IMR-90 (cell line): Measurements from ENCODE around the gene RFXANK. TPM values are rescaled to one million over a fixed set of nuclear protein-coding genes. Genes with fewer than 3 reads are reported as not detected.

Source experiments
- ATAC-seq: fragments of 200-7000 bp; cut with Tn5 transposase; 2 replicates; pipeline ENCODE4 v1.9.1; 2020; ENCODE audit warnings: low read depth, mild to moderate bottlenecking, moderate library complexity
- BruUV-seq: library from RNA; stranded (reverse); fragments of 400-500 nt; replicated peaks from 2 replicates; lab custom pipeline; 2021; lab: Mats Ljungman, UMichigan
- CTCF ChIA-PET: fragments of 300-600 bp; formaldehyde crosslinking; extraction: SDS; loops from one replicate; lab custom pipeline; 2021; ENCODE audit warnings: antibody characterized with exemption; lab: Yijun Ruan, JAX
- POLR2A ChIA-PET: fragments of 300-600 bp; sonication (Branson Sonifier 250); formaldehyde crosslinking; loops from one replicate; lab custom pipeline; 2022; ENCODE audit warnings: antibody characterized with exemption; ENCODE audit not compliant: unreplicated experiment; lab: Charles Lee
- DNase-seq: peaks from one replicate; pipeline ENCODE4 v3.0.0; 2013
- H2AFZ ChIP-seq: replicated peaks from 2 replicates; pipeline ENCODE3; 2013; ENCODE audit warnings: low read length, mild to moderate bottlenecking; ENCODE audit not compliant: poor library complexity
- H2AK5ac ChIP-seq: 2 replicates; pipeline ENCODE4 v1.6.1; 2013; ENCODE audit warnings: low read depth, low read length, inconsistent platforms
- H2AK9ac ChIP-seq: replicated peaks from 2 replicates; pipeline ENCODE3; 2013; ENCODE audit warnings: mild to moderate bottlenecking, low read depth, low read length, moderate library complexity; ENCODE audit not compliant: poor library complexity
- H2BK120ac ChIP-seq: 2 replicates; pipeline ENCODE4 v1.6.1; 2013; ENCODE audit warnings: low read depth, low read length, inconsistent platforms
- H2BK15ac ChIP-seq: 3 replicates; pipeline ENCODE4 v1.6.1; 2013; ENCODE audit warnings: low read depth, low read length, inconsistent platforms
- H2BK20ac ChIP-seq: 2 replicates; pipeline ENCODE4 v1.6.1; 2013; ENCODE audit warnings: low read depth, mild to moderate bottlenecking, inconsistent platforms, low read length, moderate library complexity
- H2BK5ac ChIP-seq: 2 replicates; pipeline ENCODE4 v1.6.1; 2013; ENCODE audit warnings: mild to moderate bottlenecking, low read depth, low read length, inconsistent platforms; ENCODE audit not compliant: poor library complexity, severe bottlenecking
- H3K14ac ChIP-seq: replicated peaks from 2 replicates; pipeline ENCODE4 v1.6.1; 2013; ENCODE audit warnings: low read depth, low read length, inconsistent platforms
- H3K18ac ChIP-seq: 2 replicates; pipeline ENCODE4 v1.6.1; 2013; ENCODE audit warnings: low read depth, low read length, control low read depth
- H3K23ac ChIP-seq: 2 replicates; pipeline ENCODE4 v1.6.1; 2013; ENCODE audit warnings: low read depth, low read length, inconsistent platforms
- H3K27ac ChIP-seq: 2 replicates; pipeline ENCODE4 v1.5.1; 2013; ENCODE audit warnings: mild to moderate bottlenecking, control low read depth, low read length; ENCODE audit not compliant: insufficient read depth
- H3K27me3 ChIP-seq: 2 replicates; pipeline ENCODE4 v1.6.1; 2013; ENCODE audit warnings: low read length; ENCODE audit not compliant: control insufficient read depth, insufficient read depth
- H3K36me3 ChIP-seq: 2 replicates; pipeline ENCODE4 v1.6.1; 2013; ENCODE audit warnings: low read length, mixed read lengths; ENCODE audit not compliant: control insufficient read depth, insufficient read depth
- H3K4ac ChIP-seq: 2 replicates; pipeline ENCODE4 v1.6.1; 2013; ENCODE audit warnings: low read depth, low read length, inconsistent platforms
- H3K4me1 ChIP-seq: 2 replicates; pipeline ENCODE4 v1.6.1; 2013; ENCODE audit warnings: low read length, mixed read lengths; ENCODE audit not compliant: control insufficient read depth, insufficient read depth
- H3K4me2 ChIP-seq: 2 replicates; pipeline ENCODE4 v1.6.1; 2013; ENCODE audit warnings: low read depth, mild to moderate bottlenecking, control low read depth, low read length, moderate library complexity
- H3K4me3 ChIP-seq: 2 replicates; pipeline ENCODE4 v1.5.1; 2013; ENCODE audit warnings: low read depth, mild to moderate bottlenecking, control low read depth, low read length, moderate library complexity; ENCODE audit not compliant: insufficient read depth
- H3K56ac ChIP-seq: 2 replicates; pipeline ENCODE4 v1.6.1; 2013; ENCODE audit warnings: low read length, inconsistent platforms; ENCODE audit not compliant: insufficient read depth; ENCODE audit errors: extremely low read depth
- H3K79me1 ChIP-seq, 2 experiments: 2 replicates each; pipeline ENCODE4 v1.6.1; 2013; ENCODE audit warnings: low read length in 2 of 2, inconsistent platforms in 1 of 2, low read depth in 1 of 2
- H3K9ac ChIP-seq: 2 replicates; pipeline ENCODE4 v1.6.1; 2013; ENCODE audit warnings: low read depth, low read length, control low read depth
- H3K9me1 ChIP-seq: 2 replicates; pipeline ENCODE4 v1.6.1; 2013; ENCODE audit warnings: low read length, inconsistent platforms; ENCODE audit not compliant: insufficient read depth
- H3K9me3 ChIP-seq: 2 replicates; pipeline ENCODE4 v1.6.1; 2013; ENCODE audit warnings: low read length; ENCODE audit not compliant: control insufficient read depth, insufficient read depth
- H4K20me1 ChIP-seq: 2 replicates; pipeline ENCODE4 v1.6.1; 2013; ENCODE audit warnings: low read length, inconsistent platforms; ENCODE audit not compliant: insufficient read depth
- H4K5ac ChIP-seq: 2 replicates; pipeline ENCODE4 v1.6.1; 2013; ENCODE audit warnings: mild to moderate bottlenecking, low read depth, low read length, control low read depth
- H4K8ac ChIP-seq, 2 experiments: 2 replicates each; pipeline ENCODE4 v1.6.1; 2013; ENCODE audit warnings: low read depth in 2 of 2, low read length in 2 of 2, control low read depth in 1 of 2, inconsistent platforms in 1 of 2
- H4K91ac ChIP-seq: 2 replicates; pipeline ENCODE4 v1.6.1; 2013; ENCODE audit warnings: low read depth, low read length, inconsistent platforms; ENCODE audit not compliant: insufficient read depth
- BHLHE40 ChIP-seq: fragments of 150-350 bp; IDR thresholded peaks from 2 replicates; pipeline ENCODE4 v1.6.1; 2016; ENCODE audit warnings: mild to moderate bottlenecking, low read depth, low read length
- CEBPB ChIP-seq: IDR thresholded peaks from 2 replicates; pipeline ENCODE4 v1.6.1; 2012; ENCODE audit warnings: low read depth, low read length, improper control_type of control experiment
- CHD1 ChIP-seq: IDR thresholded peaks from 2 replicates; pipeline ENCODE4 v1.6.1; 2012; ENCODE audit warnings: low read depth, low read length, improper control_type of control experiment
- FOS ChIP-seq: fragments of 150-350 bp; IDR thresholded peaks from 2 replicates; pipeline ENCODE4 v1.6.1; 2016; ENCODE audit warnings: low read depth, low read length
- MAFK ChIP-seq: IDR thresholded peaks from 2 replicates; pipeline ENCODE4 v1.6.1; 2012; ENCODE audit warnings: low read depth, low read length, improper control_type of control experiment
- MAZ ChIP-seq: IDR thresholded peaks from 2 replicates; pipeline ENCODE4 v1.6.1; 2012; ENCODE audit warnings: low read depth, mild to moderate bottlenecking, low read length, improper control_type of control experiment, moderate library complexity, borderline replicate concordance
- MXI1 ChIP-seq: IDR thresholded peaks from 2 replicates; pipeline ENCODE4 v1.6.1; 2012; ENCODE audit warnings: low read depth, mild to moderate bottlenecking, low read length, moderate library complexity, borderline replicate concordance
- NFE2L2 ChIP-seq: fragments of 150-350 bp; IDR thresholded peaks from 2 replicates; pipeline ENCODE4 v1.6.1; 2016; ENCODE audit warnings: low read depth, mild to moderate bottlenecking, low read length
- POLR2A ChIP-seq: IDR thresholded peaks from 2 replicates; pipeline ENCODE4 v1.6.1; 2012; ENCODE audit warnings: mild to moderate bottlenecking, low read depth, low read length
- RAD21 ChIP-seq: IDR thresholded peaks from 2 replicates; pipeline ENCODE4 v1.6.1; 2012; ENCODE audit warnings: low read length, improper control_type of control experiment
- RCOR1 ChIP-seq: IDR thresholded peaks from 2 replicates; pipeline ENCODE4 v1.6.1; 2012; ENCODE audit warnings: mild to moderate bottlenecking, low read length, improper control_type of control experiment; ENCODE audit not compliant: insufficient replicate concordance
- RFX5 ChIP-seq: IDR thresholded peaks from 2 replicates; pipeline ENCODE4 v1.8.0; 2012; ENCODE audit warnings: low read depth, mild to moderate bottlenecking, low read length, moderate library complexity
- SMC3 ChIP-seq: fragments of 150-350 bp; IDR thresholded peaks from 2 replicates; pipeline ENCODE4 v1.6.1; 2016; ENCODE audit warnings: low read depth, mild to moderate bottlenecking, antibody characterized with exemption, low read length, moderate library complexity
- WGBS, 2 experiments: methylation state at CpG; one replicate each; pipeline versions ENCODE4 v1.1.5 to v1.1.7; 2013; ENCODE audit warnings: missing lambda C conversion rate in 2 of 2; ENCODE audit not compliant: insufficient read length in 1 of 2; ENCODE audit errors: extremely low coverage in 2 of 2; 5-methylcytosine and 5-hydroxymethylcytosine counted together
- dilution Hi-C: fragments of 300-500 bp; cut with HindIII; formaldehyde crosslinking; loops from one replicate; pipeline ENCODE4 v1.14.3; 2018; ENCODE audit warnings: low sequenced_read_pairs; ENCODE audit not compliant: unreplicated experiment
- in situ Hi-C: fragments of 300-500 bp; cut with MboI; formaldehyde crosslinking; loops from 3 replicates; pipeline ENCODE4 v1.14.3; 2019; ENCODE audit warnings: low sequenced_read_pairs, inconsistent platforms, mixed read lengths
- intact Hi-C: fragments of 100-400 bp; cut with micrococcal nuclease; formaldehyde crosslinking; loops from 2 replicates; pipeline ENCODE4 v1.10.0; 2022
- polyA plus RNA-seq, 3 experiments: library from polyadenylated mRNA; depleted of rRNA; stranded (reverse); fragments of >200 nt; gene quantifications; 2 replicates each; pipeline ENCODE4 v1.2.3, GENCODE V29; 2012; ENCODE audit warnings: low replicate concordance in 1 of 3
- total RNA-seq: library from RNA; depleted of rRNA; stranded (reverse); fragments of >200 nt; gene quantifications from 2 replicates; pipeline ENCODE4 v1.2.3, GENCODE V29; 2012
- TF ChIP-seq, protein P1 (sequence below): conservative IDR thresholded peaks from 2 replicates; pipeline ENCODE4 v1.5.1; 2012; ENCODE audit warnings: mild to moderate bottlenecking, low read depth, low read length, improper control_type of control experiment
- TF ChIP-seq, protein P2 (sequence below): fragments of 150-350 bp; IDR thresholded peaks from 2 replicates; pipeline ENCODE4 v1.6.1; 2016; ENCODE audit warnings: low read depth, mild to moderate bottlenecking, low read length, moderate library complexity, borderline replicate concordance
- TF ChIP-seq, protein P3 (sequence below): fragments of 150-350 bp; IDR thresholded peaks from 2 replicates; pipeline ENCODE4 v1.6.1; 2017; ENCODE audit warnings: mild to moderate bottlenecking, antibody characterized with exemption, low read length, low read depth

RFXANK gene
- total and polyA plus RNA-seq, 2 of the 4 experiments (the other 2 are of a cell fraction) = 68.3 to 97.8 TPM

DNA sequence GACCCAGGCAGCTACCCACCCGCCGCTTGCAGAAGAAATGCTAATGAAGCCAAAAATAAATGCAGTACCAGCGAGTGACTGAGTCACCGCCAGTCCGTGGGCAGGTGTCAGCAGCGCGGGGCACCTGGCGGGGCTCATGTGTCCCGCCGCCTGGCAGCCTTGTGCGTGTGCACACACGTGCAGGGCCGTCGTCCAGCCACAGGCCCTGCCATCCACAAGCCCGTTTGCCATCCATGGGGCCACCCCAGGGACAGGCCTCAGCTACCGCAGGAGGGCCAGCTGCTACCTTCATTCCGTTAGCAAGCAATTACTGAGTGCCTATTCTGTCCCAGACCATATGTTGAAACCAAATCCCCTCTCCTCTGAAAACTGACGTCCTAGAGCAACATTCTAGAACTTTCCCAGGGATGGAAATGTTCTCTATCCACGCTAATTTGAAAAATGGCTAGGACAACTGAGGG is 40.2 kb downstream of the RFXANK start:
- Histone ChIP-seq H3K9me1 (no peaks in the 10 kb centered on the region), H3K4me3 (no peak overlapping the region), H3K4me2 (no peak overlapping the region), H2AK9ac (no peak overlapping the region), H3K4ac (no peak overlapping the region), H4K8ac (no peak overlapping the region), H3K14ac (no peak overlapping the region), H3K18ac (no peak overlapping the region), H4K20me1 (no peaks in the 10 kb centered on the region), H2AK5ac (no peak overlapping the region), H3K27ac (no peak overlapping the region), H3K9ac (no peak overlapping the region), H3K27me3 (peaks cover 5% of the 10 kb centered on the region; the same call in 1 of the 2 replicates), H3K23ac (no peak overlapping the region), H4K5ac (no peak overlapping the region), H2BK15ac (no peak overlapping the region), H3K79me1 (no peaks in the 10 kb centered on the region), H3K9me3 (peaks cover 20% of the 10 kb centered on the region), H2BK20ac (no peak overlapping the region), H3K56ac (no peak overlapping the region), H4K91ac (no peak overlapping the region), H3K4me1 (no peaks in the 10 kb centered on the region), H3K36me3 (no peaks in the 10 kb centered on the region), H2AFZ (no peak overlapping the region), H2BK5ac (no peak overlapping the region), H2BK120ac (no peak overlapping the region)
- no TSS peak for BruUV-seq
- TF ChIP-seq RCOR1 = no peak
- no peak for TF ChIP-seq CHD1
- no peak for TF ChIP-seq NFE2L2
- TF ChIP-seq BHLHE40 = no peak
- TF ChIP-seq RAD21 = no peak
- no peak for TF ChIP-seq FOS
- TF ChIP-seq MAFK = no peak
- no peak for TF ChIP-seq RFX5
- TF ChIP-seq MAZ = no peak
- TF ChIP-seq, protein P1, sequence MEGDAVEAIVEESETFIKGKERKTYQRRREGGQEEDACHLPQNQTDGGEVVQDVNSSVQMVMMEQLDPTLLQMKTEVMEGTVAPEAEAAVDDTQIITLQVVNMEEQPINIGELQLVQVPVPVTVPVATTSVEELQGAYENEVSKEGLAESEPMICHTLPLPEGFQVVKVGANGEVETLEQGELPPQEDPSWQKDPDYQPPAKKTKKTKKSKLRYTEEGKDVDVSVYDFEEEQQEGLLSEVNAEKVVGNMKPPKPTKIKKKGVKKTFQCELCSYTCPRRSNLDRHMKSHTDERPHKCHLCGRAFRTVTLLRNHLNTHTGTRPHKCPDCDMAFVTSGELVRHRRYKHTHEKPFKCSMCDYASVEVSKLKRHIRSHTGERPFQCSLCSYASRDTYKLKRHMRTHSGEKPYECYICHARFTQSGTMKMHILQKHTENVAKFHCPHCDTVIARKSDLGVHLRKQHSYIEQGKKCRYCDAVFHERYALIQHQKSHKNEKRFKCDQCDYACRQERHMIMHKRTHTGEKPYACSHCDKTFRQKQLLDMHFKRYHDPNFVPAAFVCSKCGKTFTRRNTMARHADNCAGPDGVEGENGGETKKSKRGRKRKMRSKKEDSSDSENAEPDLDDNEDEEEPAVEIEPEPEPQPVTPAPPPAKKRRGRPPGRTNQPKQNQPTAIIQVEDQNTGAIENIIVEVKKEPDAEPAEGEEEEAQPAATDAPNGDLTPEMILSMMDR = no peak
- TF ChIP-seq, protein P2, sequence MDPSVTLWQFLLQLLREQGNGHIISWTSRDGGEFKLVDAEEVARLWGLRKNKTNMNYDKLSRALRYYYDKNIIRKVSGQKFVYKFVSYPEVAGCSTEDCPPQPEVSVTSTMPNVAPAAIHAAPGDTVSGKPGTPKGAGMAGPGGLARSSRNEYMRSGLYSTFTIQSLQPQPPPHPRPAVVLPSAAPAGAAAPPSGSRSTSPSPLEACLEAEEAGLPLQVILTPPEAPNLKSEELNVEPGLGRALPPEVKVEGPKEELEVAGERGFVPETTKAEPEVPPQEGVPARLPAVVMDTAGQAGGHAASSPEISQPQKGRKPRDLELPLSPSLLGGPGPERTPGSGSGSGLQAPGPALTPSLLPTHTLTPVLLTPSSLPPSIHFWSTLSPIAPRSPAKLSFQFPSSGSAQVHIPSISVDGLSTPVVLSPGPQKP = no peak
- TF ChIP-seq CEBPB = no peak
- no peak for TF ChIP-seq POLR2A
- no peak for TF ChIP-seq MXI1
- TF ChIP-seq, protein P3, sequence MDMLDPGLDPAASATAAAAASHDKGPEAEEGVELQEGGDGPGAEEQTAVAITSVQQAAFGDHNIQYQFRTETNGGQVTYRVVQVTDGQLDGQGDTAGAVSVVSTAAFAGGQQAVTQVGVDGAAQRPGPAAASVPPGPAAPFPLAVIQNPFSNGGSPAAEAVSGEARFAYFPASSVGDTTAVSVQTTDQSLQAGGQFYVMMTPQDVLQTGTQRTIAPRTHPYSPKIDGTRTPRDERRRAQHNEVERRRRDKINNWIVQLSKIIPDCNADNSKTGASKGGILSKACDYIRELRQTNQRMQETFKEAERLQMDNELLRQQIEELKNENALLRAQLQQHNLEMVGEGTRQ = no peak
- TF ChIP-seq SMC3 = no peak
- intact Hi-C loops = no loop called here
- ATAC-seq = no peak
- in situ Hi-C loops = no loop called here
- ChIA-PET POLR2A (no interaction called here), CTCF (no interaction called here)
- 89% methylated on average over 8 of the region's 19 CpGs; no CpG with 5 or more reads in 1 of the 2 experiments for WGBS, 2 experiments
- dilution Hi-C loops = no loop called here
- DNase-seq = no peak
